Thoracic aorta (tissue), 2 donors: ENCODE results near the gene IFI27. TPM values are rescaled to one million over a fixed set of nuclear protein-coding genes. Genes with fewer than 3 reads are reported as not detected.

Experiments used
- ATAC-seq: fragments of 150-250 bp; one replicate; pipeline ENCODE4 v1.8.0; 2017; ENCODE audit warnings: low read depth; ENCODE audit not compliant: insufficient number of reproducible peaks, low FRiP score
- DNase-seq: peaks from one replicate; pipeline ENCODE4 v3.0.0-alpha.2; 2020; ENCODE audit warnings: low spot score
- H3K27ac ChIP-seq, 2 donors: fragments of 200-600 bp; sonication (generic); 1 replicate in 1 of 2; 2 replicates in 1 of 2; pipeline ENCODE4 v1.5.1; 2016; ENCODE audit warnings: mild to moderate bottlenecking in 2 of 2, moderate library complexity in 2 of 2
- H3K27me3 ChIP-seq: fragments of 200-600 bp; sonication (generic); replicated peaks from 2 replicates; pipeline ENCODE4 v1.6.0; 2016; ENCODE audit warnings: mild to moderate bottlenecking; ENCODE audit not compliant: insufficient read depth
- H3K36me3 ChIP-seq: fragments of 200-600 bp; sonication (generic); one replicate; pipeline ENCODE4 v1.5.1; 2016
- H3K4me1 ChIP-seq, 2 donors: fragments of 200-600 bp; sonication (generic); 1 replicate in 1 of 2; 2 replicates in 1 of 2; pipeline versions ENCODE4 v1.5.1 to v1.6.0; 2016; ENCODE audit warnings: low read depth in 2 of 2, mild to moderate bottlenecking in 1 of 2; ENCODE audit not compliant: control insufficient read depth in 1 of 2
- H3K4me3 ChIP-seq: fragments of 200-600 bp; sonication (generic); 2 replicates; pipeline ENCODE4 v1.5.1; 2016; ENCODE audit warnings: mild to moderate bottlenecking
- H3K9me3 ChIP-seq: fragments of 200-600 bp; sonication (generic); 2 replicates; pipeline ENCODE4 v1.5.1; 2016
- total RNA-seq, 2 donors: library from RNA; depleted of rRNA; stranded (reverse); fragments of >200 nt; gene quantifications; one replicate each; pipeline versions ENCODE4 v1.1.0 to v1.2.3, GENCODE V29; 2016
- TF ChIP-seq, protein P1 (sequence below): fragments of 200-600 bp; sonication (generic); IDR thresholded peaks from one replicate; pipeline ENCODE4 v1.5.1; 2019; ENCODE audit warnings: antibody characterized with exemption

IFI27 gene
- total RNA-seq, 2 donors from 2014 or later, result 79.8 to 96.3 TPM

DNA sequence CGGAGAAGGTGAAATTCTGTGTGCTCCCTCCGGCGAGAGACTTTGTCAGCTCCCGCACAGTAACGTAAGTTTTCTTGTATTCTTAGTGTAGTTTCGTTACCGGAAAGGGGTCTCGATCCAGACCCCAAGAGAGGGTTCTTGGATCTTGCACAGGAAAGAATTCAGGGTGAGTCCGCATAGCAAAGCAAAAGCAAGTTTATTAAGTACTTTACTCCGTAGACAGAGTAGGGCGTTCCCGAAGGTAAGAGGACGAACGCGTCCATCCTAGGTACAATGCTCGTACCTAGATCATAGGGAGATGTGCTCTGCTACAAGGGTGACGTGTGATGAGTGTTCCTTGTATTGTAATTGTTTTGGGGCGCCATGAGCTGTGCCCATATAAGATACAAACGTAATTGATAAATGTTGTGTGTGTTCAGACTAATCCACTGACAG, 29.1 kb upstream of the IFI27 start:
- peaks cover 26 to 39% of the 10 kb centered on the region in 2 donors for H3K4me1 ChIP-seq
- H3K27me3 ChIP-seq, result no peaks in the 10 kb centered on the region
- H3K27ac ChIP-seq, result peak overlapping the region; percentile 88 to 92
- TF ChIP-seq, protein P1, sequence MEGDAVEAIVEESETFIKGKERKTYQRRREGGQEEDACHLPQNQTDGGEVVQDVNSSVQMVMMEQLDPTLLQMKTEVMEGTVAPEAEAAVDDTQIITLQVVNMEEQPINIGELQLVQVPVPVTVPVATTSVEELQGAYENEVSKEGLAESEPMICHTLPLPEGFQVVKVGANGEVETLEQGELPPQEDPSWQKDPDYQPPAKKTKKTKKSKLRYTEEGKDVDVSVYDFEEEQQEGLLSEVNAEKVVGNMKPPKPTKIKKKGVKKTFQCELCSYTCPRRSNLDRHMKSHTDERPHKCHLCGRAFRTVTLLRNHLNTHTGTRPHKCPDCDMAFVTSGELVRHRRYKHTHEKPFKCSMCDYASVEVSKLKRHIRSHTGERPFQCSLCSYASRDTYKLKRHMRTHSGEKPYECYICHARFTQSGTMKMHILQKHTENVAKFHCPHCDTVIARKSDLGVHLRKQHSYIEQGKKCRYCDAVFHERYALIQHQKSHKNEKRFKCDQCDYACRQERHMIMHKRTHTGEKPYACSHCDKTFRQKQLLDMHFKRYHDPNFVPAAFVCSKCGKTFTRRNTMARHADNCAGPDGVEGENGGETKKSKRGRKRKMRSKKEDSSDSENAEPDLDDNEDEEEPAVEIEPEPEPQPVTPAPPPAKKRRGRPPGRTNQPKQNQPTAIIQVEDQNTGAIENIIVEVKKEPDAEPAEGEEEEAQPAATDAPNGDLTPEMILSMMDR, result no peak
- peak overlapping the region; percentile 83 for H3K4me3 ChIP-seq
- ATAC-seq, result no peak
- peaks cover 3% of the 10 kb centered on the region for H3K36me3 ChIP-seq
- no peak for DNase-seq
- H3K9me3 ChIP-seq, result no peaks in the 10 kb centered on the region

DNA sequence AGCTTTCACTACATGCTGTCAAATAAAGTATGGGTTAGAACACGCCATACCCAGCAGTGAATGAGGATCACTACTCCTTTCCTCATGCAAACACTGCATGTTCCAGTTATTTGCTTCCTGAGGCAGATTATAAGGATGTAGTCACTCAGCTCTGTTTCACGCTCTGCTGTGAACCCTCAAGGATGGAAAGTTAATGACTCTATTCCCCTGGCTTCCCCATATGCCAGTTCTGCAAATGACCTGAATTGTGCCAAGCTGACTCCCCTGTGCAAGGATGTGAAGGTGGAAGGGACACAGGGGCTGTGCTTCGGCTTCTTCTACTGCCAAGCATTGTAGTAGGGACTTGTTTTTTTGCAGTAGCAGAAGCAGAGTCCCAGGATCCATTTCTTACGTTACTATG, 22.6 kb upstream of the IFI27 start:
- Histone ChIP-seq H3K27me3 (no peaks in the 10 kb centered on the region), H3K27ac (no peak overlapping the region), H3K4me1 (no peaks in the 10 kb centered on the region), H3K4me3 (no peak overlapping the region), H3K9me3 (no peaks in the 10 kb centered on the region), H3K36me3 (no peaks in the 10 kb centered on the region)
- no peak for ATAC-seq
- TF ChIP-seq, protein P1, result no peak
- DNase-seq, result no peak

DNA sequence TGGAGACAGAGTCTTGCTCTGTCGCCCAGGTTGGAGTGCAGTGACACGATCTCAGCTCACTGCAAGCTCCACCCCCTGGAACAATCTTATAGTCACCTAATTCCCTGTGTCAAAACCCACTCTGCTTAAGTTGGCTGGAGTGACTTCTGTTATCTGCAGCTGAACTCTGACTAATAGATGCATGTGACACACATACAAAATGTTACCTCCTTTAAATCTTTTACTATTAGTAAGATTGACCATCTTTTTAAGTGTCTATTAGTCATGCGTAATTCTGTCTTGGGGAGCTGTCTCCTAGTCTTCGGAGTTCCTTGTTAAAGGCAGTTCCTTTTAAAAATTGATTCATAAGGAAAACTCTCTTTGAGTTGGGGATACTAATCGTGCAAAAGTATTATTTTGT, 22.0 kb upstream of the IFI27 start:
- Histone ChIP-seq H3K4me1 (no peaks in the 10 kb centered on the region), H3K27ac (no peak overlapping the region), H3K27me3 (no peaks in the 10 kb centered on the region), H3K4me3 (no peak overlapping the region), H3K9me3 (no peaks in the 10 kb centered on the region), H3K36me3 (no peaks in the 10 kb centered on the region)
- ATAC-seq (no peak), DNase-seq (no peak)
- TF ChIP-seq, protein P1, result no peak

DNA sequence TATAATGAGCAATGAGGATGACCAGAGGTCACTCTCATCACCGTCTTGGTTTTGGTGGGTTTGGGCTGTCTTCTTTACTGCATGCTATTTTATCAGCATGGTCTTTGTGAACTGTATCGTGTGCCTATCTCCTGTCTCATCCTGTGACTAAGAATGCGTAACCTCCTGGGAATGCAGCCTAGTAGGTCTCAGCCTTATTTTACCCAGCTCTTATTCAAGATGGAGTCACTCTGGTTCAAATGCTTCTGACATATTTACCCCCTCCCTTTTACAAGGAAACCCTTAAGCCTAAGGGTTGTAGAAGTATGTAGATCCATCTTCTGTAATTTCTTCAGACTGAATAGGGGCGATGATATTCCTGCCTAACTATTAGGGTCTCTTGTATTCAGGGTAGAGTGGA, 21.1 kb upstream of the IFI27 start:
- no peak for ATAC-seq
- H3K4me1 ChIP-seq, result no peaks in the 10 kb centered on the region
- no peak overlapping the region for H3K27ac ChIP-seq
- no peaks in the 10 kb centered on the region for H3K36me3 ChIP-seq
- no peaks in the 10 kb centered on the region for H3K9me3 ChIP-seq
- TF ChIP-seq, protein P1, result no peak
- no peak overlapping the region for H3K4me3 ChIP-seq
- H3K27me3 ChIP-seq, result no peaks in the 10 kb centered on the region
- no peak for DNase-seq

DNA sequence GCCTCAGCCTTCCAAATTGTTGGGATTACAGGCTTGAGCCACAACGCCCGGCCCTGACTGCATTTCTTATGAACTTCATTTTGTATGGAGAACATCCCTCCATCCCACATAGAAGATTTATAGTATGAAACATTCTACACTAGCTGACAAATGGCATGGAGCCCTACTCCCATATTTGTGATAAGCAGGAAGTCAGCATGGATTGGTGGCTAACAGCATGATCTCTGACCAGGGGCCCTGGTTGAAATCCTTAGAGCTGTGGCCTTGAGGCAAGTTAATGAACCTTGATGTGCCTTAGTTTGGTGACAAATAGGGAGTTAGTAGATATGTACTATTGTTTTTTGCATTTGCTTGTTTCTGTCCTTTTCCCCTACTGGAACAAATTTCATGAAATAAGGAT, 17.1 kb upstream of the IFI27 start:
- no peaks in the 10 kb centered on the region for H3K36me3 ChIP-seq
- no peaks in the 10 kb centered on the region for H3K27me3 ChIP-seq
- H3K27ac ChIP-seq, result no peak overlapping the region
- no peak for ATAC-seq
- H3K4me3 ChIP-seq, result no peak overlapping the region
- H3K9me3 ChIP-seq, result no peaks in the 10 kb centered on the region
- no peak for DNase-seq
- TF ChIP-seq, protein P1, result no peak
- H3K4me1 ChIP-seq, result no peaks in the 10 kb centered on the region
